GM12878 (cell line): ENCODE data around the gene SNRPA1. TPM values are rescaled to one million over a fixed set of nuclear protein-coding genes. Genes with fewer than 3 reads are reported as not detected.
A peak's percentile ranks its signal among the peaks of the same experiment; 100 is the strongest.

Source experiments
- ATAC-seq: fragments of 200-7000 bp; cut with Tn5 transposase; 3 replicates; pipeline ENCODE4 v1.9.1; 2020; ENCODE audit warnings: mild to moderate bottlenecking, moderate library complexity
- BruUV-seq: library from RNA; stranded (reverse); fragments of 400-500 nt; replicated peaks from 2 replicates; lab custom pipeline; 2021; lab: Mats Ljungman, UMichigan
- CTCF ChIA-PET: fragments of 300-600 bp; sonication (Branson Sonifier 250); formaldehyde crosslinking; extraction: SDS; loops from one replicate; lab custom pipeline; 2021; ENCODE audit warnings: inconsistent platforms; lab: Yijun Ruan, JAX
- POLR2A ChIA-PET: fragments of 350-600 bp; formaldehyde crosslinking; extraction: SDS; loops from one replicate; lab custom pipeline; 2021; ENCODE audit warnings: inconsistent platforms; lab: Charles Lee
- RAD21 ChIA-PET: fragments of 300-600 bp; sonication (Branson Sonifier 250); formaldehyde crosslinking; loops from one replicate; lab custom pipeline; 2023; ENCODE audit warnings: antibody characterized with exemption; ENCODE audit not compliant: unreplicated experiment; lab: Charles Lee
- SMC1A ChIA-PET: fragments of 300-600 bp; sonication (Branson Sonifier 250); formaldehyde crosslinking; loops from one replicate; lab custom pipeline; 2023; ENCODE audit not compliant: unreplicated experiment, uncharacterized antibody; lab: Charles Lee
- DNase-seq: peaks from one replicate; pipeline ENCODE4 v3.0.0-alpha.2; 2011; ENCODE audit warnings: low read depth, low spot score
- FAIRE-seq: peaks from 3 replicates; lab custom pipeline; 2011; peaks lifted over from hg19 to GRCh38; lab: Jason Lieb, UNC
- H2AFZ ChIP-seq: 2 replicates; pipeline ENCODE4 v1.6.0; 2011; ENCODE audit warnings: low read depth, low read length, control low read depth; ENCODE audit not compliant: control insufficient read depth
- H3K27ac ChIP-seq: 2 replicates; pipeline ENCODE4 v1.5.1; 2011; ENCODE audit warnings: control low read depth; ENCODE audit not compliant: control insufficient read depth, insufficient read depth
- H3K27me3 ChIP-seq, 2 experiments: replicated peaks in 1 of 2; 2 replicates each; pipeline versions ENCODE4 v1.6.0 to v1.6.1; 2011; ENCODE audit warnings: low read length in 1 of 2; ENCODE audit not compliant: control insufficient read depth in 2 of 2, insufficient read depth in 2 of 2
- H3K36me3 ChIP-seq, 2 experiments: 2 replicates each; pipeline ENCODE4 v1.5.1; 2011; ENCODE audit warnings: low read length in 1 of 2; ENCODE audit not compliant: control insufficient read depth in 2 of 2, insufficient read depth in 2 of 2
- H3K4me1 ChIP-seq: 2 replicates; pipeline ENCODE4 v1.6.1; 2011; ENCODE audit warnings: mild to moderate bottlenecking, low read length, moderate library complexity, mixed read lengths; ENCODE audit not compliant: control insufficient read depth, insufficient read depth
- H3K4me2 ChIP-seq: 2 replicates; pipeline ENCODE4 v1.6.0; 2011; ENCODE audit warnings: control low read depth; ENCODE audit not compliant: control insufficient read depth, insufficient read depth
- H3K4me3 ChIP-seq: fragments of 200-600 bp; sonication (generic); 2 replicates; pipeline ENCODE4 v1.5.1; 2016
- H3K79me2 ChIP-seq: 2 replicates; pipeline ENCODE4 v1.6.0; 2011; ENCODE audit warnings: low read length; ENCODE audit not compliant: control insufficient read depth, insufficient read depth
- H3K9ac ChIP-seq: 2 replicates; pipeline ENCODE4 v1.8.0; 2011; ENCODE audit warnings: low read length, control low read depth, mixed read lengths; ENCODE audit not compliant: control insufficient read depth, insufficient read depth
- H3K9me3 ChIP-seq: replicated peaks from 3 replicates; pipeline ENCODE4 v1.5.1; 2011; ENCODE audit warnings: mild to moderate bottlenecking, low read length; ENCODE audit not compliant: control insufficient read depth, insufficient read depth
- H4K20me1 ChIP-seq: 2 replicates; pipeline ENCODE4 v1.6.0; 2011; ENCODE audit not compliant: control insufficient read depth, insufficient read depth
- BACH1 ChIP-seq: fragments of 450-650 bp; IDR thresholded peaks from 2 replicates; pipeline ENCODE4 v1.6.1; 2017; ENCODE audit warnings: mild to moderate bottlenecking, borderline replicate concordance
- CHD2 ChIP-seq: IDR thresholded peaks from 2 replicates; pipeline ENCODE4 v1.6.1; 2011; ENCODE audit warnings: low read depth, low read length, improper control_type of control experiment, borderline replicate concordance
- DPF2 ChIP-seq: fragments of 450-650 bp; IDR thresholded peaks from 2 replicates; pipeline ENCODE4 v1.6.1; 2017; ENCODE audit warnings: mild to moderate bottlenecking
- MYC ChIP-seq: IDR thresholded peaks from 2 replicates; pipeline ENCODE4 v1.6.1; 2011; ENCODE audit warnings: mild to moderate bottlenecking, low read length, moderate library complexity, inconsistent platforms; ENCODE audit not compliant: insufficient read depth, insufficient replicate concordance, insufficient read length, severe bottlenecking
- NR2F1 ChIP-seq: fragments of 450-650 bp; conservative IDR thresholded peaks from 2 replicates; pipeline ENCODE4 v1.6.1; 2017; ENCODE audit warnings: mild to moderate bottlenecking
- RB1 ChIP-seq: fragments of 450-650 bp; formaldehyde crosslinking; IDR thresholded peaks from 2 replicates; pipeline ENCODE4 v1.6.1; 2017; ENCODE audit warnings: mild to moderate bottlenecking, borderline replicate concordance
- TARDBP ChIP-seq: IDR thresholded peaks from 2 replicates; pipeline ENCODE4 v1.6.1; 2016; ENCODE audit warnings: borderline replicate concordance
- TCF12 ChIP-seq: IDR thresholded peaks from 2 replicates; pipeline ENCODE4 v1.6.1; 2011; ENCODE audit warnings: low read depth, mild to moderate bottlenecking, low read length
- WGBS: methylation state at CpG from one replicate; pipeline ENCODE4 v1.1.6; 2016; ENCODE audit warnings: low lambda C conversion rate; ENCODE audit not compliant: insufficient replicate concordance, insufficient coverage; ENCODE audit errors: missing lambda C conversion rate; 5-methylcytosine and 5-hydroxymethylcytosine counted together
- in situ Hi-C: fragments of 300-500 bp; cut with MboI; formaldehyde crosslinking; loops from 9 replicates; pipeline ENCODE4 v1.14.3; 2018; ENCODE audit warnings: mixed read lengths
- intact Hi-C: fragments of 100-400 bp; cut with micrococcal nuclease; formaldehyde crosslinking; loops from one replicate; pipeline ENCODE4 v1.14.2; 2022; ENCODE audit not compliant: unreplicated experiment
- polyA plus RNA-seq, 11 experiments: library from polyadenylated mRNA; depleted of rRNA in 4 of 11; unstranded in 6 of 11; stranded (reverse) in 5 of 11; fragments of >200 nt; fragmentation: Nextera tagmentation in 4 of 11; fragmentation: Illumina TruSeq in 1 of 11; extraction: Ambion mirVana in 4 of 11; extraction: Trizol in 1 of 11; gene quantifications; 1 replicate in 1 of 11; 2 replicates in 10 of 11; pipeline versions ENCODE4 v1.2.1 to v1.2.3, GENCODE V29; 2011 to 2016; ENCODE audit warnings: inconsistent platforms in 2 of 11, missing spikeins in 2 of 11, low read depth in 1 of 11
- total RNA-seq, 4 experiments: library from RNA; depleted of rRNA in 3 of 4; stranded (reverse); fragments of >200 nt in 3 of 4; fragmentation: Illumina TruSeq in 1 of 4; extraction: Trizol in 1 of 4; gene quantifications; 2 replicates each; pipeline versions ENCODE4 v1.2.1 to v1.2.3, GENCODE V29; 2013 to 2021
- TF ChIP-seq, protein P1 (sequence below): fragments of 150-350 bp; IDR thresholded peaks from 2 replicates; pipeline ENCODE4 v1.6.1; 2014; ENCODE audit warnings: mild to moderate bottlenecking, low read depth, low read length
- TF ChIP-seq, protein P2 (sequence below): fragments of 450-650 bp; IDR thresholded peaks from 2 replicates; pipeline ENCODE4 v1.6.1; 2016; ENCODE audit warnings: mild to moderate bottlenecking
- TF ChIP-seq, protein P3 (sequence below): fragments of 150-350 bp; IDR thresholded peaks from 2 replicates; pipeline ENCODE4 v1.6.1; 2016; ENCODE audit warnings: low read depth, low read length
- TF ChIP-seq, protein P4 (sequence below): fragments of 450-650 bp; IDR thresholded peaks from 2 replicates; pipeline ENCODE4 v1.6.1; 2018; ENCODE audit warnings: borderline replicate concordance, mild to moderate bottlenecking; ENCODE audit not compliant: partially characterized antibody
- TF ChIP-seq, protein P5 (sequence below): IDR thresholded peaks from 2 replicates; pipeline ENCODE4 v1.6.1; 2011; ENCODE audit warnings: mild to moderate bottlenecking, low read depth, low read length, moderate library complexity; ENCODE audit not compliant: insufficient replicate concordance

Gene SNRPA1
- total and polyA plus RNA-seq, 10 of the 15 experiments (the other 5 are each of a cell fraction or from before 2014, with no cell fraction given), result 59.9 to 267 (median 161) TPM

DNA sequence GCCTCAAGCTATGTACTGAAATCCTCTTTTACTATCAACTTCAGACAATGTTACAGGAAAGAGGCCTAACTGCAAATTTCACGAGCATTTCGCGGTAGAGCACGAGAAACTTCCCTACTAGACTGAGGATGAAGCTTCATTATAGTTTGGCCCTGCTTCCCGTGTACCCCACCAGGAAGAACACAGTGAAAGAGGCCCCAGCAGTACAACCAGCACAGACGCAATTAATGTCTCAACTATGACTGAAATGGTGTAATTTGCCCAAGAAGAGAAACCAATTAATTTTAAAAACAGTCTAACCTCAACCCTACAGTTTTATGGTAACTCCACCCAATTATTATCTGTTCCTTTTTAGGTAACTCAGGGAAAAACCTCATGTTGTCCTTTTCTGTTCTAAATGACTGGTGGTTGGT, 55.3 kb downstream of the SNRPA1 start:
- peaks cover 80% of the 10 kb centered on the region for H3K79me2 ChIP-seq
- ChIA-PET CTCF (interaction anchor here (1.0 to 4.5 kb wide), 15 partner anchors 8 to 233 kb away, joined by 3 to 34 read pairs (median 4); no protein-coding TSS in a partner anchor), POLR2A (interaction anchor here (0.7 to 2.7 kb wide), 7 partner anchors 8 to 150 kb away, joined by 3 to 11 read pairs (median 4); partner anchors contain the start of gene CHSY1), RAD21 (interaction anchor here (0.9 to 3.4 kb wide), 11 partner anchors 8 to 224 kb away, joined by 3 to 18 read pairs (median 4); partner anchors contain the start of gene CHSY1), SMC1A (interaction anchor here (0.8 to 10.3 kb wide), 24 partner anchors 8 to 232 kb away, joined by 3 to 119 read pairs (median 5); no protein-coding TSS in a partner anchor)
- WGBS, result 87% methylated on average over 6 of the region's 6 CpGs
- H3K27ac ChIP-seq, result peak overlapping the region; percentile 9
- 0 out of 2 replicates have a peak overlapping the region, but pooled peaks have one; percentile 18 for H3K4me3 ChIP-seq
- no peak overlapping the region for H2AFZ ChIP-seq
- H3K4me2 ChIP-seq, result peak overlapping the region; percentile 74
- in situ Hi-C loops, result no loop called here
- no peaks in the 10 kb centered on the region; the same call in 1 of the 2 replicates for H4K20me1 ChIP-seq
- H3K9me3 ChIP-seq, result peaks cover 4% of the 10 kb centered on the region; the same call in 2 of the 3 replicates
- no peak overlapping the region for H3K9ac ChIP-seq
- no peaks in the 10 kb centered on the region for H3K27me3 ChIP-seq
- H3K36me3 ChIP-seq, result peaks cover 4 to 11% of the 10 kb centered on the region in 2 experiments; a peak in 3 of 4 replicates
- BruUV-seq, result no TSS peak
- intact Hi-C loops, result no loop called here
- DNase-seq, result peak; percentile 33
- peaks cover 37% of the 10 kb centered on the region for H3K4me1 ChIP-seq
- FAIRE-seq, result peak; percentile 31
- peak; percentile 66 for ATAC-seq
- TF ChIP-seq RB1, result no peak
- no peak for TF ChIP-seq TCF12
- no peak for TF ChIP-seq TARDBP
- TF ChIP-seq, protein P1, sequence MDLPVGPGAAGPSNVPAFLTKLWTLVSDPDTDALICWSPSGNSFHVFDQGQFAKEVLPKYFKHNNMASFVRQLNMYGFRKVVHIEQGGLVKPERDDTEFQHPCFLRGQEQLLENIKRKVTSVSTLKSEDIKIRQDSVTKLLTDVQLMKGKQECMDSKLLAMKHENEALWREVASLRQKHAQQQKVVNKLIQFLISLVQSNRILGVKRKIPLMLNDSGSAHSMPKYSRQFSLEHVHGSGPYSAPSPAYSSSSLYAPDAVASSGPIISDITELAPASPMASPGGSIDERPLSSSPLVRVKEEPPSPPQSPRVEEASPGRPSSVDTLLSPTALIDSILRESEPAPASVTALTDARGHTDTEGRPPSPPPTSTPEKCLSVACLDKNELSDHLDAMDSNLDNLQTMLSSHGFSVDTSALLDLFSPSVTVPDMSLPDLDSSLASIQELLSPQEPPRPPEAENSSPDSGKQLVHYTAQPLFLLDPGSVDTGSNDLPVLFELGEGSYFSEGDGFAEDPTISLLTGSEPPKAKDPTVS, result no peak
- no peak for TF ChIP-seq MYC
- TF ChIP-seq, protein P2, sequence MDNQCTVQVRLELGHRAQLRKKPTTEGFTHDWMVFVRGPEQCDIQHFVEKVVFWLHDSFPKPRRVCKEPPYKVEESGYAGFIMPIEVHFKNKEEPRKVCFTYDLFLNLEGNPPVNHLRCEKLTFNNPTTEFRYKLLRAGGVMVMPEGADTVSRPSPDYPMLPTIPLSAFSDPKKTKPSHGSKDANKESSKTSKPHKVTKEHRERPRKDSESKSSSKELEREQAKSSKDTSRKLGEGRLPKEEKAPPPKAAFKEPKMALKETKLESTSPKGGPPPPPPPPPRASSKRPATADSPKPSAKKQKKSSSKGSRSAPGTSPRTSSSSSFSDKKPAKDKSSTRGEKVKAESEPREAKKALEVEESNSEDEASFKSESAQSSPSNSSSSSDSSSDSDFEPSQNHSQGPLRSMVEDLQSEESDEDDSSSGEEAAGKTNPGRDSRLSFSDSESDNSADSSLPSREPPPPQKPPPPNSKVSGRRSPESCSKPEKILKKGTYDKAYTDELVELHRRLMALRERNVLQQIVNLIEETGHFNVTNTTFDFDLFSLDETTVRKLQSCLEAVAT, result no peak
- TF ChIP-seq DPF2, result 0 out of 2 replicates have a peak, but pooled peaks have one; percentile 45
- TF ChIP-seq, protein P3, sequence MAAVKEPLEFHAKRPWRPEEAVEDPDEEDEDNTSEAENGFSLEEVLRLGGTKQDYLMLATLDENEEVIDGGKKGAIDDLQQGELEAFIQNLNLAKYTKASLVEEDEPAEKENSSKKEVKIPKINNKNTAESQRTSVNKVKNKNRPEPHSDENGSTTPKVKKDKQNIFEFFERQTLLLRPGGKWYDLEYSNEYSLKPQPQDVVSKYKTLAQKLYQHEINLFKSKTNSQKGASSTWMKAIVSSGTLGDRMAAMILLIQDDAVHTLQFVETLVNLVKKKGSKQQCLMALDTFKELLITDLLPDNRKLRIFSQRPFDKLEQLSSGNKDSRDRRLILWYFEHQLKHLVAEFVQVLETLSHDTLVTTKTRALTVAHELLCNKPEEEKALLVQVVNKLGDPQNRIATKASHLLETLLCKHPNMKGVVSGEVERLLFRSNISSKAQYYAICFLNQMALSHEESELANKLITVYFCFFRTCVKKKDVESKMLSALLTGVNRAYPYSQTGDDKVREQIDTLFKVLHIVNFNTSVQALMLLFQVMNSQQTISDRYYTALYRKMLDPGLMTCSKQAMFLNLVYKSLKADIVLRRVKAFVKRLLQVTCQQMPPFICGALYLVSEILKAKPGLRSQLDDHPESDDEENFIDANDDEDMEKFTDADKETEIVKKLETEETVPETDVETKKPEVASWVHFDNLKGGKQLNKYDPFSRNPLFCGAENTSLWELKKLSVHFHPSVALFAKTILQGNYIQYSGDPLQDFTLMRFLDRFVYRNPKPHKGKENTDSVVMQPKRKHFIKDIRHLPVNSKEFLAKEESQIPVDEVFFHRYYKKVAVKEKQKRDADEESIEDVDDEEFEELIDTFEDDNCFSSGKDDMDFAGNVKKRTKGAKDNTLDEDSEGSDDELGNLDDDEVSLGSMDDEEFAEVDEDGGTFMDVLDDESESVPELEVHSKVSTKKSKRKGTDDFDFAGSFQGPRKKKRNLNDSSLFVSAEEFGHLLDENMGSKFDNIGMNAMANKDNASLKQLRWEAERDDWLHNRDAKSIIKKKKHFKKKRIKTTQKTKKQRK, result no peak
- TF ChIP-seq NR2F1, result no peak
- no peak for TF ChIP-seq CHD2
- TF ChIP-seq, protein P4, sequence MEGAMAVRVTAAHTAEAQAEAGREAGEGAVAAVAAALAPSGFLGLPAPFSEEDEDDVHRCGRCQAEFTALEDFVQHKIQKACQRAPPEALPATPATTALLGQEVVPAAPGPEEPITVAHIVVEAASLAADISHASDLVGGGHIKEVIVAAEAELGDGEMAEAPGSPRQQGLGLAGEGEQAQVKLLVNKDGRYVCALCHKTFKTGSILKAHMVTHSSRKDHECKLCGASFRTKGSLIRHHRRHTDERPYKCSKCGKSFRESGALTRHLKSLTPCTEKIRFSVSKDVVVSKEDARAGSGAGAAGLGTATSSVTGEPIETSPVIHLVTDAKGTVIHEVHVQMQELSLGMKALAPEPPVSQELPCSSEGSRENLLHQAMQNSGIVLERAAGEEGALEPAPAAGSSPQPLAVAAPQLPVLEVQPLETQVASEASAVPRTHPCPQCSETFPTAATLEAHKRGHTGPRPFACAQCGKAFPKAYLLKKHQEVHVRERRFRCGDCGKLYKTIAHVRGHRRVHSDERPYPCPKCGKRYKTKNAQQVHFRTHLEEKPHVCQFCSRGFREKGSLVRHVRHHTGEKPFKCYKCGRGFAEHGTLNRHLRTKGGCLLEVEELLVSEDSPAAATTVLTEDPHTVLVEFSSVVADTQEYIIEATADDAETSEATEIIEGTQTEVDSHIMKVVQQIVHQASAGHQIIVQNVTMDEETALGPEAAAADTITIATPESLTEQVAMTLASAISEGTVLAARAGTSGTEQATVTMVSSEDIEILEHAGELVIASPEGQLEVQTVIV, result no peak
- no peak for TF ChIP-seq BACH1
- TF ChIP-seq, protein P5, sequence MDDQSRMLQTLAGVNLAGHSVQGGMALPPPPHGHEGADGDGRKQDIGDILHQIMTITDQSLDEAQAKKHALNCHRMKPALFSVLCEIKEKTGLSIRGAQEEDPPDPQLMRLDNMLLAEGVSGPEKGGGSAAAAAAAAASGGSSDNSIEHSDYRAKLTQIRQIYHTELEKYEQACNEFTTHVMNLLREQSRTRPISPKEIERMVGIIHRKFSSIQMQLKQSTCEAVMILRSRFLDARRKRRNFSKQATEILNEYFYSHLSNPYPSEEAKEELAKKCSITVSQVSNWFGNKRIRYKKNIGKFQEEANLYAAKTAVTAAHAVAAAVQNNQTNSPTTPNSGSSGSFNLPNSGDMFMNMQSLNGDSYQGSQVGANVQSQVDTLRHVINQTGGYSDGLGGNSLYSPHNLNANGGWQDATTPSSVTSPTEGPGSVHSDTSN, result no peak
